Right kidney (tissue), 9 donors: ENCODE data around the gene BTBD2.

Source experiments
- DNase-seq: peaks from one replicate; pipeline ENCODE4 v3.0.0-alpha.2; 2016
- long read RNA-seq, 8 donors: transcript quantifications; one replicate each; lab custom pipeline, GENCODE V29; 2026

Gene BTBD2
- long read RNA-seq, donor 1, transcript BTBD2-201 (9 exons, 2,649 nt) = major isoform, 25 of 36 reads
- long read RNA-seq, donor 1, partial matches to known transcripts = 7 of 36 reads
- long read RNA-seq, donor 1, other reads (novel, unspliced or antisense) = 0 of 36 reads
- long read RNA-seq, donor 2, transcript BTBD2-201 (9 exons, 2,649 nt) = major isoform, 8 of 10 reads
- long read RNA-seq, donor 2, partial matches to known transcripts = 0 of 10 reads
- long read RNA-seq, donor 2, other reads (novel, unspliced or antisense) = 0 of 10 reads
- long read RNA-seq, donor 3, transcript BTBD2-201 (9 exons, 2,649 nt) = major isoform, 11 of 19 reads
- long read RNA-seq, donor 3, transcript BTBD2-211 (1 exons, 951 nt) = minor isoform, 8 of 19 reads
- long read RNA-seq, donor 3, partial matches to known transcripts = 0 of 19 reads
- long read RNA-seq, donor 3, other reads (novel, unspliced or antisense) = 0 of 19 reads
- long read RNA-seq, donor 4, transcript BTBD2-211 (1 exons, 951 nt) = minor isoform, 10 of 36 reads
- long read RNA-seq, donor 4, transcript BTBD2-201 (9 exons, 2,649 nt) = major isoform, 23 of 36 reads
- long read RNA-seq, donor 4, partial matches to known transcripts = 0 of 36 reads
- long read RNA-seq, donor 4, other reads (novel, unspliced or antisense) = 0 of 36 reads
- long read RNA-seq, donor 5, transcript BTBD2-201 (9 exons, 2,649 nt) = major isoform, 21 of 33 reads
- long read RNA-seq, donor 5, transcript BTBD2-211 (1 exons, 951 nt) = minor isoform, 8 of 33 reads
- long read RNA-seq, donor 5, partial matches to known transcripts = 0 of 33 reads
- long read RNA-seq, donor 5, other reads (novel, unspliced or antisense) = 0 of 33 reads
- long read RNA-seq, donor 6, transcript BTBD2-201 (9 exons, 2,649 nt) = major isoform, 14 of 38 reads
- long read RNA-seq, donor 6, partial matches to known transcripts = 21 of 38 reads
- long read RNA-seq, donor 6, other reads (novel, unspliced or antisense) = 0 of 38 reads
- long read RNA-seq, donor 7 = 0 reads
- long read RNA-seq, donor 8, transcript BTBD2-201 (9 exons, 2,649 nt) = major isoform, 30 of 35 reads
- long read RNA-seq, donor 8, partial matches to known transcripts = 0 of 35 reads
- long read RNA-seq, donor 8, other reads (novel, unspliced or antisense) = 0 of 35 reads

- no peak for DNase-seq
Observed at GRCh38 chr19:2015608-2015950, at the start of gene BTBD2. Gene BTBD2 (minus strand): TSS chr19:2015714. CDS start chr19:2015703, 11 bp downstream.

GRCh38 chr19:2064788-2065524 is 49.4 kb upstream of the BTBD2 start:
- DNase-seq = peak; percentile 47

GRCh38 chr19:2064395-2064787 is 48.9 kb upstream of the BTBD2 start:
- DNase-seq = no peak

- no peak for DNase-seq
Observed at GRCh38 chr19:2063824-2064223, 48.3 kb upstream of the BTBD2 start.

- DNase-seq = no peak
Observed at GRCh38 chr19:2062770-2063169, 47.3 kb upstream of the BTBD2 start.

GRCh38 chr19:2062389-2062729 is 46.8 kb upstream of the BTBD2 start:
- DNase-seq = no peak

GRCh38 chr19:2061495-2062388 is 46.2 kb upstream of the BTBD2 start:
- peak; percentile 90 for DNase-seq

GRCh38 chr19:2060884-2061494 is 45.5 kb upstream of the BTBD2 start:
- DNase-seq = peak; percentile 98

GRCh38 chr19:2059422-2060201 is 44.1 kb upstream of the BTBD2 start:
- DNase-seq = peak; percentile 72

- DNase-seq = no peak
Observed at GRCh38 chr19:2058570-2059421, 43.3 kb upstream of the BTBD2 start.

- no peak for DNase-seq
Observed at GRCh38 chr19:2057484-2058469, 42.3 kb upstream of the BTBD2 start.

GRCh38 chr19:2056837-2057192 is 41.3 kb upstream of the BTBD2 start:
- DNase-seq = no peak

- DNase-seq = no peak
Observed at GRCh38 chr19:2055931-2056836, 40.7 kb upstream of the BTBD2 start.

- DNase-seq = no peak
Observed at GRCh38 chr19:2054763-2055162, 39.2 kb upstream of the BTBD2 start.

GRCh38 chr19:2053601-2054389 is 38.3 kb upstream of the BTBD2 start:
- DNase-seq = no peak
